Central memory CD8-positive, alpha-beta T cell (primary cell): ENCODE results near the gene CCDC57.
"Not testable (repeated sequence)": the region's sequence is repeated elsewhere in the genome, so short reads cannot be mapped to it uniquely, and the experiment has no call there.

Experiments
- ATAC-seq: fragments of 150-1000 bp; cut with Tn5 transposase; replicated peaks from 2 replicates; pipeline ENCODE4 v1.10.0; 2022; ENCODE audit warnings: mild to moderate bottlenecking, moderate FRiP score, moderate number of reproducible peaks; ENCODE audit not compliant: poor library complexity, severe bottlenecking; ENCODE audit errors: extremely low read depth
- DNase-seq, 2 donors: peaks; one replicate each; pipeline ENCODE4 v3.0.0; 2021; ENCODE audit warnings: low spot score in 2 of 2
- H3K27ac Mint-ChIP-seq: one replicate; pipeline ENCODE4 v1.8.0; 2022; ENCODE audit warnings: low read depth, mild to moderate bottlenecking, moderate library complexity, mixed read lengths
- H3K27me3 Mint-ChIP-seq: one replicate; pipeline ENCODE4 v1.8.0; 2022; ENCODE audit warnings: mixed read lengths
- H3K36me3 Mint-ChIP-seq: one replicate; pipeline ENCODE4 v1.8.0; 2022; ENCODE audit warnings: mild to moderate bottlenecking, moderate library complexity, mixed read lengths; ENCODE audit not compliant: insufficient read depth
- H3K4me1 Mint-ChIP-seq: one replicate; pipeline ENCODE4 v1.8.0; 2022; ENCODE audit warnings: mixed read lengths
- H3K4me3 Mint-ChIP-seq: one replicate; pipeline ENCODE4 v1.8.0; 2022; ENCODE audit warnings: mild to moderate bottlenecking, moderate library complexity, mixed read lengths
- H3K9me3 Mint-ChIP-seq: one replicate; pipeline ENCODE4 v1.8.0; 2022; ENCODE audit warnings: mixed read lengths

CCDC57 gene

DNA sequence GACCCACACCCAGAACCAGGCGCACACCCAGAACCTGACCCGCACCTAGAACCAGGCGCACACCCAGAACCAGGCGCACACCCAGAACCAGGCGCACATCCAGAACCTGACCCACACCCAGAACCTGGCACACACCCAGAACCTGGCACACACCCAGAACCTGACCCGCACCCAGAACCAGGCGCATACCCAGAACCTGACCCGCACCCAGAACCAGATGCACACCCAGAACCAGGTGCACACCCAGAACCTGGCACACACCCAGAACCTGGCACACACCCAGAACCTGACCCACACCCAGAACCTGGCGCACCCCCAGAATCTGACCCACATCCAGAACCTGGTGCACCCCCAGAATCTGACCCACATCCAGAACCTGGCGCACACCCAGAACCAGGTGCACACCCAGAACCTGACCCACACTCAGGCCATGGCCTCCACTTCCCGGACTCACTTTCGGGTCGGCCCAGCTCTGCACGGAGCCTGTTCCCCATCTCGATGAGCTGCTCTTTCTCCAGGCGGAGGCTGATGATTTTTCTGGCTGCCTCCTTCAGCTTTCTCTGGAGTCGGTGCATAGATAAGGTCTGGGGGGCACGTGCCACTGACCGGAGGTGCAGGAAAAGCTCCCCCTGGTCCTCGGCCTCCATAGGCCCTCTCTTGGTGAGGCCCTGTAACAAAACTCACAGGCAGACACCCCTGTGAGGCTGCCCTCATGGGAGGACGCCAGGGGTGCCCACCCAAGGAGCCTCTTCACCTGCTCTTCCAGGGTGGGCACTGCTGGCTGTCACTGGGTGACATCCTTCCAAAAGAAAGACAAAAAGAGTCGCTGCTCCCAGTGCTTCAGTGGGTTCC, 61.3 kb downstream of the CCDC57 start:
- Mint-ChIP-seq H3K36me3 (peaks cover 9% of the 10 kb centered on the region), H3K4me3 (no peak overlapping the region), H3K27me3 (no peaks in the 10 kb centered on the region), H3K9me3 (no peaks in the 10 kb centered on the region), H3K4me1 (no peaks in the 10 kb centered on the region), H3K27ac (no peak overlapping the region)
- DNase-seq (no peak), ATAC-seq (no peak)

DNA sequence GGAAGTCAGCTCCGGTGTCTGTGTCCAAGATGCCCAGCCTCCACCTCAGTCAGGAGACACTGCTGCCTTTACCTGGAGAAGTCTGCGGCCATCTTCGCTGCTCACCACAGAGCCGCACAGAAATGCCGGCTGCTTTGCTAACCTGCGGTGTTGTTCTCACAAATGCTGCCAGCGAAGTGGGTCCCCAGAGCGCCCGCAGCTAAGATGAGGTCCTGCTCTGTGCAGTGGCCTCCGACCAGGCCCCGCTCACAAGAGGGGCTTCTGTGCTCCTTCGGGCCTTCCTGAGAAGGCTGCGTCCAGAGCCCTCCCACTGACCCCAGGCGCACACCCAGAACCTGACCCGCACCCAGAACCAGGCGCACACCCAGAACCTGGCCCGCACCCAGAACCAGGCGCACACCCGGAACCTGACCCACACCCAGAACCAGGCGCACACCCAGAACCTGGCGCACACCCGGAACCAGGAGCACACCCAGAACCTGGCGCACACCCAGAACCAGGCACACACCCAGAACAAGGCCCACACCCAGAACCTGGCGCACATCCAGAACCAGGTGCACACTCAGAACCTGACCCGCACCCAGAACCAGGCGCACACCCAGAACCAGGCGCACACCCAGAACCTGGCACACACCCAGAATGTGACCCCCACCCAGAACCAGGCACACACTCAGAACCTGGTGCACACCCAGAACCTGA, 63.1 kb downstream of the CCDC57 start:
- Mint-ChIP-seq H3K27me3 (no peaks in the 10 kb centered on the region), H3K27ac (no peak overlapping the region), H3K4me3 (no peak overlapping the region), H3K36me3 (peaks cover 5% of the 10 kb centered on the region), H3K9me3 (no peaks in the 10 kb centered on the region), H3K4me1 (no peaks in the 10 kb centered on the region)
- DNase-seq = no peak
- ATAC-seq = no peak

DNA sequence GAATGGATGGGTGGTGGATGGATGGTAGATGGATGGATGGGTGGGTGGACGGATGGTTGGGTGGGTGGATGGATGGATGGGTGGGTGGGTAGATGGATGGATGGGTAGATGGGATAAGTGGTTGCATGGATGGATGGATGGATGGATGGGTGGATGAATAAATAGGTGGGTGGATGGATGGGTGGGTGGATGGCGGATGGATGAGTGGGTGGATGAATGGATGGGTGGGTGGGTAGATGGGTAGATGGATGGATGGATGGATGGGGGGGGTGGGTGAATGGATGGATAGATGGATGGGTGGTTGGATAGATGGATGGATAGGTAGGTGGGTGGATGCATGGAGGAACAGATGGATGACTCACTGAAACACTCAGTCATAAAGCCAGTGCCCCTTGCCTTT, 63.6 kb downstream of the CCDC57 start:
- DNase-seq (no peak), ATAC-seq (no peak)
- H3K27me3 Mint-ChIP-seq = no peaks in the 10 kb centered on the region
- H3K9me3 Mint-ChIP-seq = no peaks in the 10 kb centered on the region
- peaks cover 3% of the 10 kb centered on the region for H3K36me3 Mint-ChIP-seq
- no peaks in the 10 kb centered on the region for H3K4me1 Mint-ChIP-seq
- H3K4me3 Mint-ChIP-seq = no peak overlapping the region
- H3K27ac Mint-ChIP-seq = no peak overlapping the region

DNA sequence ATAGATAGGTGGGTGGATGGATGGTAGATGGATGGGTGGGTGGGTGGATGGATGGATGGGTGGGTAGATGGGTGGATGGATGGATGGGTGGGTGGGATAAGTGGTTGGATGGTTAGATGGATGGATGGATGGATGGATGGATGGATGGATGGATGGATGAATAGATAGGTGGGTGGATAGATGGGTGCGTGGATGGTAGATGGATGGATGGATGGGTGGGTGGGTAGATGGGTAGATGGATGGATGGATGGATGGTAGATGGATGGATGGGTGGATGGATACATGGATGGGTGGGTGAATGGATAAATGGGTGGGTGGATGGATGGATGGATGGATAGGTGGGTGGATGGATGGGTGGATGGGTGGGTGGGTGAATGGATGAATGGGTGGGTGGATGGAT, 64.6 kb downstream of the CCDC57 start:
- ATAC-seq = no peak
- H3K4me3 Mint-ChIP-seq = no peak overlapping the region
- H3K4me1 Mint-ChIP-seq = no peaks in the 10 kb centered on the region
- H3K9me3 Mint-ChIP-seq = no peaks in the 10 kb centered on the region
- no peak for DNase-seq
- no peak overlapping the region for H3K27ac Mint-ChIP-seq
- peaks cover 3% of the 10 kb centered on the region for H3K36me3 Mint-ChIP-seq
- H3K27me3 Mint-ChIP-seq = no peaks in the 10 kb centered on the region

DNA sequence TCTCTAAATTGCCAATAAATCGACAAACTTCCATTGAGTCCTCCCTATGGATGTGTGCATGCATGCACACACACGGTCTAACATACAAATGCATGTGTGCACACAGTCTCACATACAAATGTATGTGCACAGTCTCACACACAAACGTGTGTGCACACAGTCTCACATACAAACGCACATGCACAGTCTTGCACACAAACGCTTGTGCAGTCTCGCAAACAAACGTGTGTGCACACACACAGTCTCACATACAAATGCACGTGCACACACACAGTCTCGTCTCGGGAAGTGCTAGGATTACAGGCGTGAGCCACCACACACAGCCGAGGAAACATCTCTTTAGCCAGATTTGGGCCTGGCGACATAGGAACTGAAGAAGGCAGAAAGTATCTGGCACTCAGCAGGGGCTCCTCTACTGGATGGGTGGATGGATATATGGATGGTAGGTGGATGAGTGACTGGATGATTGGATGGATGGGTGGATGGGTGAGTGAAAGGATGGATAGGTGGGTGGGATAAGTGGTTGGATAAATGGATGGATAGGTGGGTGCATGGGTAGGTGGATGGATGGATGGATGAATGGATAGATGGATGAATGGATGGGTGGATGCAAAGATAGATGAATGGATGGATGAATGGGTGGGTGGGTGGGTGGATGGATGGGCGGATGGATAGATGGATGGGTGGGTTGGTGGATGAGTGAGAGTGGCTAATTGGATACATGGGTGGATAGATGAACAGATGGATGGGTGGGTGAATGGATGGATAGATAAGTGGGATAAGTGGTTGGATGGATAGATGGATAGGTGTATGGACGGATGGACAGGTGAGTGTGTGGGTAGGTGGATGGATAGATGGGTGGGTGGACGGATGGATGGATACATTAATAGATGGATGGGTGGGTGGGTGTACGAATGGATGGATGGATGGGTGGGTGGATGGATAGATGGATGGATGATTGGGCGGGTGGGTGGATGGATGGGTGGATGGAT, 65.7 kb downstream of the CCDC57 start:
- DNase-seq = no peak
- ATAC-seq = no peak
- no peaks in the 10 kb centered on the region for H3K27me3 Mint-ChIP-seq
- H3K36me3 Mint-ChIP-seq = peaks cover 3% of the 10 kb centered on the region
- no peaks in the 10 kb centered on the region for H3K9me3 Mint-ChIP-seq
- no peaks in the 10 kb centered on the region for H3K4me1 Mint-ChIP-seq
- no peak overlapping the region for H3K4me3 Mint-ChIP-seq
- no peak overlapping the region for H3K27ac Mint-ChIP-seq

DNA sequence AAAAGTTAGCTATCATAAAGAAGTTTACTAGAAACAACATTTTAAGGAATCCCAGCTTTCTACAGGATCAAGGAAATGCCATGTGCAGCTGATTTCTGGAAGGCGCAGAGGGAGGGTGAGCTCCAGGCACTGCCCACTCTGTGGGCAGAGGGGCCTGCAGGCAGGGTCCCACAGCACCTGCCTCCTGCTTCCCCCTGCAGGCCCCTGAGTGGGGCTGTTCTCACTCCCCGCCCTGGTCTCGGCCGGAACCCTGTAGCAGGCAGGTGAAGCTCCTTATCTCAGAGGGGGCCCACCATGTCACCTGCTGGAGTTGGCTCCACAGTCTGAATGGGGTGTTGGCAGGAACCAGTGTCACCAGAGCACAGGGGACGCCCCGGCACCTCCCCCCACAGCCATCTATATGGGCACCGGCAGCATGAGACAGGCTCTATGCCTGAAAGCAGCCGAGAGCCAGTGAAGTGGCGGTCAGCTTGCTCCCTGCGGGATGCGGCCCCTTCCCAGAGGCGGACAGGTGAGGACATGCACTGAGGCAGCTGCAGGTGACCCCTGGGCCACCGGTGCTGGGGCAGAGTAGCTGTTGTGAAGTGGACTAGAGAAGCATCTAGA, 67.0 kb downstream of the CCDC57 start:
- Mint-ChIP-seq H3K4me3 (no peak overlapping the region), H3K27ac (no peak overlapping the region), H3K27me3 (no peaks in the 10 kb centered on the region), H3K36me3 (peaks cover 3% of the 10 kb centered on the region), H3K9me3 (no peaks in the 10 kb centered on the region), H3K4me1 (no peaks in the 10 kb centered on the region)
- ATAC-seq = no peak
- DNase-seq = no peak

DNA sequence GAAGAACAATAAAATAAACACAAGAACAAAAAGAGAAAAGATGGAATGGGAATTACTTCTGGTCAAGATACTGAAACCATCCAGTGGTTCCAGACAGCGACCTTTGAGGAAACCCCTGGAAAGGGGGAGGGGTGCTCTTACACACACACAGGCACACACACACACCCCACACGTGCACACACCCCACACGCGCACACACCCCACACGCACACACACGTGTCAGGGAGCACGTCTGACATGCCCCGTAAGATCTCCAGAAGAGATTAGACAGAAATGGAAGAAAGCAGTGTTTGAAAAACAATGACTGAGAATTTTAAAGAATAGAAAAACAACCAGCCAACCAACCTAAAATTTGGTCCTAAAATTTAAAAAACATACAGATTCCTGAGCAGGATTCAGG, 69.3 kb downstream of the CCDC57 start:
- Mint-ChIP-seq H3K4me3 (no peak overlapping the region), H3K9me3 (no peaks in the 10 kb centered on the region), H3K27me3 (no peaks in the 10 kb centered on the region), H3K4me1 (no peaks in the 10 kb centered on the region), H3K36me3 (peaks cover 3% of the 10 kb centered on the region), H3K27ac (no peak overlapping the region)
- no peak for DNase-seq
- ATAC-seq = no peak

DNA sequence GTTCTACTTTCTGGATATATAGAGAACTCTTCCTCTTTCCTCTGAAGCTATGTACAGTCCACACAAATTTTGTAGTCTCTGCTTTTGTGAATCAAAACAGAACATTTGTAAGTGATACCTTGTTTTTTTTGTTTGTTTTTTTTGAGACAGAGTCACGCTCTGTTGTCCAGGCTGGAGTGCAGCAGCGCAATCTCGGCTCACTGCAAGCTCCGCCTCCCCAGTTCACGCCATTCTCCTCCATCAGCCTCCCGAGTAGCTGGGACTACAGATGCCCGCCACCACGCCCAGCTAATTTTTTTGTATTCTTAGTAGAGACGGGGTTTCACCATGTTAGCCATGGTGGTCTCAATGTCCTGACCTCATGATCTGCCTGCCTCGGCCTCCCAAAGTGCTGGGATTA, 72.7 kb downstream of the CCDC57 start:
- not testable (repeated sequence) for H3K4me3 Mint-ChIP-seq, H3K36me3 Mint-ChIP-seq, H3K27ac Mint-ChIP-seq, H3K4me1 Mint-ChIP-seq, H3K9me3 Mint-ChIP-seq, H3K27me3 Mint-ChIP-seq, DNase-seq, ATAC-seq

DNA sequence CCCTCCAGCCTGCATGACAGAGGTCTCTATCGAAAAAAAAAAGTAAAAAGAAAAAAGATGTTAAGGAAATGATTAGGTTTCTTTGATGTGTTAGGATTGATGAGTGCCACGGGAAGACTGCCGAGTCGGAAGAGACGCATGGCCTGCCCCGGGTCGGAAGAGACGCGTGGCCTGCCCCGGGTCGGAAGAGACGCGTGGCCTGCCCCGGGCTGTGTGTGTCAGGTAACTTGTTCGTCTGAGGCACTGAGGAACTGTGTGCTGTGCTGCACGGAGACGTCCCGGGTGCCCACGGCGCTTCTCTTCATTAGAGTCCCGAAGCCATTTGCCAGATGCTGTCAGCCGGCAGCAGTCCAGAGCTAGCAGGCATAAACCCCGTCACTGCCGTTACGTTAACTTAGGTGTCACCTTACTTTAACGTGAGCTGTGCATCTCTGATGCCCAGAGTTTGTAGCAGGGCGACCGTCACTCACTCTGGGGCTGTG, 74.1 kb downstream of the CCDC57 start:
- Mint-ChIP-seq H3K27ac (no peak overlapping the region), H3K9me3 (no peaks in the 10 kb centered on the region), H3K36me3 (peaks cover 2% of the 10 kb centered on the region)

DNA sequence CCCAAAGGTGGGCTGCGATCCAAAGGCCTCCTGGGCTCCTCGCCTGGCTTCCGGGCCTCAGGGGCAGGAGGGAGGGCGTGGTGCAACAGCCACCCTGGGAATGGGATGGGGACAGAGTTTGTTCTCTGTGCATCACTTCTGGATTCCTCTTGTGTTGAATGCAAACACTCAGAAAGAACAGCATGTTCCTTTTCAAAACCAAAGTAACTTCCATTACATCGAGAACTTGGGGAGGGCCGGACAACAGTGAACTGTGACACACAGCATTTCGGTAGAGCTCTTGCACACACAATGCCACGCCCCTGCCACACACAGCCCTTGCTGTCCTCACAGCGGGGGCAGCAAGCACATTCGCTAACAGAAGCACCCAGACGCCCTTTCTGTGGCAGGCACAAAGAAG, 78.5 kb downstream of the CCDC57 start:
- Mint-ChIP-seq H3K4me1 (no peaks in the 10 kb centered on the region), H3K4me3 (no peak overlapping the region), H3K36me3 (peaks cover 3% of the 10 kb centered on the region), H3K27me3 (no peaks in the 10 kb centered on the region), H3K27ac (no peak overlapping the region), H3K9me3 (no peaks in the 10 kb centered on the region)
- ATAC-seq (no peak), DNase-seq (no peak)

More for the DNA sequence above, 74.1 kb downstream of the CCDC57 start:
- no peaks in the 10 kb centered on the region for H3K27me3 Mint-ChIP-seq
- no peak for DNase-seq
- H3K4me1 Mint-ChIP-seq = no peaks in the 10 kb centered on the region
- no peak overlapping the region for H3K4me3 Mint-ChIP-seq
- ATAC-seq = no peak

DNA sequence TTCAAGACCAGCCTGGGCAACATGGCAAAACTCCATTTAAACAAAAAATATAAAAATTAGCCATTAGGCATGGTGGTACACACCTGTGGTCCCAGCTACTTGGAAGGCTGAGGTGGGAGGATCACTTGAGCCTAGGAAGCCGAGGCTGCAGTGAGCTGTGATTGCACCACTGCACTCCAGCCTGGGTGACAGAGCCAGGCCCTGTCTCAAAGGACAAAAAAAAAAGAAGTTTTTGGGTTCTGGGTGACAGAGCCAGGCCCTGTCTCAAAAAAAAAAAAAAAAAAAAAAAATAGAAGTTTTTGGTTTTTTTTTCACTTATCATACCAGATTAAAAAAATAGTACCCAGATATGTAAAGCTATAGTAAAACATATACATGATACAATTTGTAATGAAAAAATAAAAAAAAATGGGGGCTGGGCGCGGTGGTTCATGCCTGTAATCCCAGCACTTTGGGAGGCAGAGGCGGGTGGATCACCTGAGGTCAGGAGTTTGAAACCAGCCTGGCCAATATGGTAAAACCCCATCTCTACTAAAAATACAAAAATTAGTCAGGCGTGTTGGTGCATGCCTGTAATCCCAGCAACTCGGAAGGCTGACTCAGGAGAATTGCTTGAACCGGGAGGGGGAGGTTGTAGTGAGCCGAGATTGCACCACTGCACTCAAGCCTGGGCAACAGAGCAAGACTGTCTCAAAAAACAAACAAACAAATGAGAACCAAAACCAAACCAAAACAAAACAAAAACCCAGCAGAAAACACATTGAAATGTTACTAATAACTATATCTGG, 79.3 kb downstream of the CCDC57 start:
- not testable (repeated sequence) for H3K4me1 Mint-ChIP-seq, H3K9me3 Mint-ChIP-seq, H3K27me3 Mint-ChIP-seq, H3K36me3 Mint-ChIP-seq, H3K27ac Mint-ChIP-seq, DNase-seq, H3K4me3 Mint-ChIP-seq, ATAC-seq
